HS-27A (cell line): ENCODE measurements around the gene TRIM52.
A peak's percentile ranks its signal among the peaks of the same experiment; 100 is the strongest.

Experiments
- DNase-seq: peaks from one replicate; pipeline ENCODE4 v3.0.0-alpha.2; 2012; ENCODE audit warnings: low read depth, missing footprints

TRIM52 gene

GRCh38 chr5:181233801-181234454 is 27.0 kb downstream of the TRIM52 start:
- no peak for DNase-seq

- DNase-seq: no peak
Observed at GRCh38 chr5:181233088-181233800, 27.7 kb downstream of the TRIM52 start.

- no peak for DNase-seq
Observed at GRCh38 chr5:181232593-181232992, 28.4 kb downstream of the TRIM52 start.

- no peak for DNase-seq
Observed at GRCh38 chr5:181231432-181231831, 29.5 kb downstream of the TRIM52 start.

- DNase-seq: no peak
Observed at GRCh38 chr5:181230551-181230950, 30.4 kb downstream of the TRIM52 start.

- DNase-seq: no peak
Observed at GRCh38 chr5:181229996-181230395, 30.9 kb downstream of the TRIM52 start.

GRCh38 chr5:181224390-181225229 is 36.3 kb downstream of the TRIM52 start:
- no peak for DNase-seq

GRCh38 chr5:181223729-181224389 is 37.1 kb downstream of the TRIM52 start:
- DNase-seq: no peak

- DNase-seq: no peak
Observed at GRCh38 chr5:181223058-181223728, 37.8 kb downstream of the TRIM52 start, which contains the start of gene TRIM41. Gene TRIM41, plus strand, starts transcription at chr5:181223281. Its CDS starts 719 bp downstream, at chr5:181224000.

GRCh38 chr5:181222630-181223057 is 38.3 kb downstream of the TRIM52 start:
- no peak for DNase-seq

- DNase-seq: peak; percentile 84
Observed at GRCh38 chr5:181221792-181222629, 38.9 kb downstream of the TRIM52 start.

GRCh38 chr5:181221105-181221791 is 39.7 kb downstream of the TRIM52 start:
- DNase-seq: no peak

GRCh38 chr5:181220178-181220515 is 40.8 kb downstream of the TRIM52 start:
- DNase-seq: no peak

- no peak for DNase-seq
Observed at GRCh38 chr5:181219262-181220177, 41.4 kb downstream of the TRIM52 start.

GRCh38 chr5:181218795-181219124 is 42.2 kb downstream of the TRIM52 start:
- no peak for DNase-seq

- no peak for DNase-seq
Observed at GRCh38 chr5:181217803-181218062, 43.2 kb downstream of the TRIM52 start.

- no peak for DNase-seq
Observed at GRCh38 chr5:181217111-181217802, 43.7 kb downstream of the TRIM52 start.
